MM.1S (cell line): Measurements from ENCODE around the gene KDM4D.

Experiments
- CTCF ChIP-seq: fragments of 300-600 bp; sonication (generic); IDR thresholded peaks from 2 replicates; pipeline ENCODE4 v1.5.1; 2016; ENCODE audit warnings: antibody characterized with exemption, low read length, mixed read lengths
- EZH2 ChIP-seq: fragments of 300-600 bp; sonication (generic); optimal IDR thresholded peaks from 2 replicates; pipeline ENCODE3; 2017; ENCODE audit warnings: low read depth, mild to moderate bottlenecking, antibody characterized with exemption, low read length, mixed read lengths

GRCh38 chr11:95033051-95033450 lies 59.5 kb downstream of the KDM4D start:
- TF ChIP-seq CTCF (no peak), EZH2 (no peak)
